GM12878 (cell line): ENCODE results near the gene CLEC4G. TPM values are rescaled to one million over a fixed set of nuclear protein-coding genes. Genes with fewer than 3 reads are reported as not detected.

Experiments used
- ATAC-seq: fragments of 200-7000 bp; cut with Tn5 transposase; 3 replicates; pipeline ENCODE4 v1.9.1; 2020; ENCODE audit warnings: mild to moderate bottlenecking, moderate library complexity
- BruUV-seq: library from RNA; stranded (reverse); fragments of 400-500 nt; replicated peaks from 2 replicates; lab custom pipeline; 2021; lab: Mats Ljungman, UMichigan
- CTCF ChIA-PET: fragments of 300-600 bp; sonication (Branson Sonifier 250); formaldehyde crosslinking; extraction: SDS; loops from one replicate; lab custom pipeline; 2021; ENCODE audit warnings: inconsistent platforms; lab: Yijun Ruan, JAX
- POLR2A ChIA-PET: fragments of 350-600 bp; formaldehyde crosslinking; extraction: SDS; loops from one replicate; lab custom pipeline; 2021; ENCODE audit warnings: inconsistent platforms; lab: Charles Lee
- RAD21 ChIA-PET: fragments of 300-600 bp; sonication (Branson Sonifier 250); formaldehyde crosslinking; loops from one replicate; lab custom pipeline; 2023; ENCODE audit warnings: antibody characterized with exemption; ENCODE audit not compliant: unreplicated experiment; lab: Charles Lee
- SMC1A ChIA-PET: fragments of 300-600 bp; sonication (Branson Sonifier 250); formaldehyde crosslinking; loops from one replicate; lab custom pipeline; 2023; ENCODE audit not compliant: unreplicated experiment, uncharacterized antibody; lab: Charles Lee
- DNase-seq: peaks from one replicate; pipeline ENCODE4 v3.0.0-alpha.2; 2011; ENCODE audit warnings: low read depth, low spot score
- FAIRE-seq: peaks from 3 replicates; lab custom pipeline; 2011; peaks lifted over from hg19 to GRCh38; lab: Jason Lieb, UNC
- H2AFZ ChIP-seq: 2 replicates; pipeline ENCODE4 v1.6.0; 2011; ENCODE audit warnings: low read depth, low read length, control low read depth; ENCODE audit not compliant: control insufficient read depth
- H3K27ac ChIP-seq: 2 replicates; pipeline ENCODE4 v1.5.1; 2011; ENCODE audit warnings: control low read depth; ENCODE audit not compliant: control insufficient read depth, insufficient read depth
- H3K27me3 ChIP-seq, 2 experiments: replicated peaks in 1 of 2; 2 replicates each; pipeline versions ENCODE4 v1.6.0 to v1.6.1; 2011; ENCODE audit warnings: low read length in 1 of 2; ENCODE audit not compliant: control insufficient read depth in 2 of 2, insufficient read depth in 2 of 2
- H3K36me3 ChIP-seq, 2 experiments: 2 replicates each; pipeline ENCODE4 v1.5.1; 2011; ENCODE audit warnings: low read length in 1 of 2; ENCODE audit not compliant: control insufficient read depth in 2 of 2, insufficient read depth in 2 of 2
- H3K4me1 ChIP-seq: 2 replicates; pipeline ENCODE4 v1.6.1; 2011; ENCODE audit warnings: mild to moderate bottlenecking, low read length, moderate library complexity, mixed read lengths; ENCODE audit not compliant: control insufficient read depth, insufficient read depth
- H3K4me2 ChIP-seq: 2 replicates; pipeline ENCODE4 v1.6.0; 2011; ENCODE audit warnings: control low read depth; ENCODE audit not compliant: control insufficient read depth, insufficient read depth
- H3K4me3 ChIP-seq: fragments of 200-600 bp; sonication (generic); 2 replicates; pipeline ENCODE4 v1.5.1; 2016
- H3K79me2 ChIP-seq: 2 replicates; pipeline ENCODE4 v1.6.0; 2011; ENCODE audit warnings: low read length; ENCODE audit not compliant: control insufficient read depth, insufficient read depth
- H3K9ac ChIP-seq: 2 replicates; pipeline ENCODE4 v1.8.0; 2011; ENCODE audit warnings: low read length, control low read depth, mixed read lengths; ENCODE audit not compliant: control insufficient read depth, insufficient read depth
- H3K9me3 ChIP-seq: replicated peaks from 3 replicates; pipeline ENCODE4 v1.5.1; 2011; ENCODE audit warnings: mild to moderate bottlenecking, low read length; ENCODE audit not compliant: control insufficient read depth, insufficient read depth
- H4K20me1 ChIP-seq: 2 replicates; pipeline ENCODE4 v1.6.0; 2011; ENCODE audit not compliant: control insufficient read depth, insufficient read depth
- CBX5 ChIP-seq: sonication (generic); IDR thresholded peaks from 2 replicates; pipeline ENCODE4 v1.6.1; 2016; ENCODE audit warnings: low read depth, moderate library complexity, mild to moderate bottlenecking, inconsistent platforms
- EZH2 ChIP-seq: IDR thresholded peaks from 2 replicates; pipeline ENCODE4 v1.6.1; 2012; ENCODE audit warnings: low read depth, mild to moderate bottlenecking, control low read depth, inconsistent platforms, low read length, borderline replicate concordance; ENCODE audit not compliant: control insufficient read depth
- GATAD2B ChIP-seq: fragments of 450-650 bp; conservative IDR thresholded peaks from 2 replicates; pipeline ENCODE4 v1.6.1; 2017; ENCODE audit warnings: low read depth, mild to moderate bottlenecking, moderate library complexity
- LARP7 ChIP-seq: fragments of 450-650 bp; IDR thresholded peaks from 2 replicates; pipeline ENCODE4 v1.6.1; 2017; ENCODE audit warnings: mild to moderate bottlenecking
- MEF2B ChIP-seq: fragments of 450-650 bp; IDR thresholded peaks from 2 replicates; pipeline ENCODE4 v1.6.1; 2018; ENCODE audit warnings: mild to moderate bottlenecking, moderate library complexity; ENCODE audit not compliant: partially characterized antibody, poor library complexity, severe bottlenecking
- MTA2 ChIP-seq: fragments of 450-650 bp; IDR thresholded peaks from 2 replicates; pipeline ENCODE4 v1.6.1; 2016; ENCODE audit warnings: low read depth, mild to moderate bottlenecking, moderate library complexity
- MXI1 ChIP-seq: fragments of 150-350 bp; IDR thresholded peaks from 2 replicates; pipeline ENCODE4 v1.6.1; 2011; ENCODE audit warnings: low read depth, mild to moderate bottlenecking, inconsistent platforms, low read length, improper control_type of control experiment
- NFYB ChIP-seq: IDR thresholded peaks from 2 replicates; pipeline ENCODE4 v1.6.1; 2011; ENCODE audit warnings: low read depth, mild to moderate bottlenecking, low read length, improper control_type of control experiment, moderate library complexity; ENCODE audit not compliant: insufficient read depth
- POLR2AphosphoS2 ChIP-seq: IDR thresholded peaks from 2 replicates; pipeline ENCODE4 v1.6.1; 2011; ENCODE audit warnings: low read depth, mild to moderate bottlenecking, low read length, improper control_type of control experiment, moderate library complexity
- RELA ChIP-seq: fragments of 450-650 bp; IDR thresholded peaks from 2 replicates; pipeline ENCODE4 v1.8.0; 2014; ENCODE audit warnings: borderline replicate concordance; ENCODE audit not compliant: partially characterized antibody
- RUNX3 ChIP-seq: IDR thresholded peaks from 2 replicates; pipeline ENCODE4 v1.6.1; 2012; ENCODE audit warnings: low read length, inconsistent platforms
- SIX5 ChIP-seq: IDR thresholded peaks from 2 replicates; pipeline ENCODE4 v1.6.1; 2011; ENCODE audit warnings: mild to moderate bottlenecking, low read depth, low read length, moderate library complexity; ENCODE audit not compliant: severe bottlenecking
- TCF12 ChIP-seq: IDR thresholded peaks from 2 replicates; pipeline ENCODE4 v1.6.1; 2011; ENCODE audit warnings: low read depth, mild to moderate bottlenecking, low read length
- YBX1 ChIP-seq: fragments of 450-650 bp; IDR thresholded peaks from 2 replicates; pipeline ENCODE4 v1.6.1; 2016; ENCODE audit warnings: antibody characterized with exemption
- ZBED1 ChIP-seq: IDR thresholded peaks from 2 replicates; pipeline ENCODE4 v1.6.1; 2016; ENCODE audit warnings: borderline replicate concordance
- ZNF24 ChIP-seq: fragments of 450-650 bp; IDR thresholded peaks from 2 replicates; pipeline ENCODE4 v1.6.1; 2017; ENCODE audit warnings: antibody characterized with exemption, mild to moderate bottlenecking
- WGBS: methylation state at CpG from one replicate; pipeline ENCODE4 v1.1.6; 2016; ENCODE audit warnings: low lambda C conversion rate; ENCODE audit not compliant: insufficient replicate concordance, insufficient coverage; ENCODE audit errors: missing lambda C conversion rate; 5-methylcytosine and 5-hydroxymethylcytosine counted together
- in situ Hi-C: fragments of 300-500 bp; cut with MboI; formaldehyde crosslinking; loops from 9 replicates; pipeline ENCODE4 v1.14.3; 2018; ENCODE audit warnings: mixed read lengths
- intact Hi-C: fragments of 100-400 bp; cut with micrococcal nuclease; formaldehyde crosslinking; loops from one replicate; pipeline ENCODE4 v1.14.2; 2022; ENCODE audit not compliant: unreplicated experiment
- polyA plus RNA-seq, 11 experiments: library from polyadenylated mRNA; depleted of rRNA in 4 of 11; unstranded in 6 of 11; stranded (reverse) in 5 of 11; fragments of >200 nt; fragmentation: Nextera tagmentation in 4 of 11; fragmentation: Illumina TruSeq in 1 of 11; extraction: Ambion mirVana in 4 of 11; extraction: Trizol in 1 of 11; gene quantifications; 1 replicate in 1 of 11; 2 replicates in 10 of 11; pipeline versions ENCODE4 v1.2.1 to v1.2.3, GENCODE V29; 2011 to 2016; ENCODE audit warnings: inconsistent platforms in 2 of 11, missing spikeins in 2 of 11, low read depth in 1 of 11
- total RNA-seq, 4 experiments: library from RNA; depleted of rRNA in 3 of 4; stranded (reverse); fragments of >200 nt in 3 of 4; fragmentation: Illumina TruSeq in 1 of 4; extraction: Trizol in 1 of 4; gene quantifications; 2 replicates each; pipeline versions ENCODE4 v1.2.1 to v1.2.3, GENCODE V29; 2013 to 2021
- TF ChIP-seq, protein P1 (sequence below): fragments of 150-350 bp; IDR thresholded peaks from 2 replicates; pipeline ENCODE4 v1.6.1; 2016; ENCODE audit warnings: low read depth, low read length
- TF ChIP-seq, protein P2 (sequence below): IDR thresholded peaks from 2 replicates; pipeline ENCODE4 v1.6.1; 2012; ENCODE audit warnings: low read length, inconsistent platforms

CLEC4G gene
- total and polyA plus RNA-seq, 10 of the 15 experiments (the other 5 are each of a cell fraction or from before 2014, with no cell fraction given): 0.04 TPM; not detected in 9

DNA sequence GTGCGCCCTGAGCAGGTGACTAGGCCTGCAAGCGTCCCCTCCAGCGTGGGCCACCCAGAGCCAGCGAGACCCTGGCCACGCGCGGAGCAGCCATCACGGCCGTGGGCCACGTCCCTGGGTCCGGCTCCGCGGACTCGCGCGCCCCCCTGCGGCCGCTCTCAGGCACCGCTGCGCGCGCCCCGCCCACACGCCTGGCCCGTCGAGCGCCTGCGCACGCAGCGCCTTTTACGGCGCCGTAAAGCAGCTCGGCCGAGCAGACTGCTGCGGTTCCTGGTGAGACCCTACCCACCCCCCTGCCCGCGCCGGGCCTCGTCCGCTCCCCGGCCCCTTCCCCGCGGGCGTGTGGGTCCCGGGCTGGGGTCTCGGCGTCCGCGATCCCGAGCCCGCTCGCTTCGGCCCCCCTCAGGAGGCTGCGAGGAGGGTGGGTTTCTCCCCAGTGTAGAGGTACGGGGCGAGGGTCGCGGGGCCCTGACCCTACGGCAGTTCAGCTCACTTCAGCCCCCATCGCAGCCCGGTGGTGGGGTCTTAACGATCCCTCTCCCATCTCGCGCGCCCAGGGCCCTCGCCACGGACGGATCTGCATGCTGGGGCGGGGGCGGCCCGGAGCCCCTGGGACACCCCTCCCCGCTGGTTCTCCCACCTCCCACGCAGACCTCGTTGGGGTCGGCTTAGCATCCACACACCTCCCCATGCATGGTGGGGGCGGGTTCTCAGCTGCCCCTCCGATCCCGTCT is 51.1 kb downstream of the CLEC4G start, which contains the start of gene TRAPPC5:
Gene TRAPPC5 (plus strand): TSS at position 228 of the 734 bp plus-strand sequence. CDS start 1,421 bp downstream, outside the sequence.
- ChIA-PET SMC1A (interaction anchor here (0.6 to 2.9 kb wide), 20 partner anchors 15 to 611 kb away, joined by 3 to 26 read pairs (median 3); partner anchors contain the start of genes FCER2 and ZNF557), CTCF (interaction anchor here (0.6 to 2.5 kb wide), 49 partner anchors 12 to 581 kb away, joined by 3 to 40 read pairs (median 4); partner anchors contain the start of genes CD209, FCER2, MAP2K7 and PET100)
- no peak for TF ChIP-seq NFYB
- TF ChIP-seq ZBED1: no peak
- no peak for TF ChIP-seq CBX5
- no peak for TF ChIP-seq POLR2AphosphoS2
- peak; percentile 18; the same call in 1 of the 2 replicates for TF ChIP-seq MXI1
- TF ChIP-seq MEF2B: peak; percentile 45
- 0 out of 2 replicates have a peak, but pooled peaks have one; percentile 32 for TF ChIP-seq TCF12
- peak; percentile 77 for TF ChIP-seq RELA
- TF ChIP-seq, protein P1, sequence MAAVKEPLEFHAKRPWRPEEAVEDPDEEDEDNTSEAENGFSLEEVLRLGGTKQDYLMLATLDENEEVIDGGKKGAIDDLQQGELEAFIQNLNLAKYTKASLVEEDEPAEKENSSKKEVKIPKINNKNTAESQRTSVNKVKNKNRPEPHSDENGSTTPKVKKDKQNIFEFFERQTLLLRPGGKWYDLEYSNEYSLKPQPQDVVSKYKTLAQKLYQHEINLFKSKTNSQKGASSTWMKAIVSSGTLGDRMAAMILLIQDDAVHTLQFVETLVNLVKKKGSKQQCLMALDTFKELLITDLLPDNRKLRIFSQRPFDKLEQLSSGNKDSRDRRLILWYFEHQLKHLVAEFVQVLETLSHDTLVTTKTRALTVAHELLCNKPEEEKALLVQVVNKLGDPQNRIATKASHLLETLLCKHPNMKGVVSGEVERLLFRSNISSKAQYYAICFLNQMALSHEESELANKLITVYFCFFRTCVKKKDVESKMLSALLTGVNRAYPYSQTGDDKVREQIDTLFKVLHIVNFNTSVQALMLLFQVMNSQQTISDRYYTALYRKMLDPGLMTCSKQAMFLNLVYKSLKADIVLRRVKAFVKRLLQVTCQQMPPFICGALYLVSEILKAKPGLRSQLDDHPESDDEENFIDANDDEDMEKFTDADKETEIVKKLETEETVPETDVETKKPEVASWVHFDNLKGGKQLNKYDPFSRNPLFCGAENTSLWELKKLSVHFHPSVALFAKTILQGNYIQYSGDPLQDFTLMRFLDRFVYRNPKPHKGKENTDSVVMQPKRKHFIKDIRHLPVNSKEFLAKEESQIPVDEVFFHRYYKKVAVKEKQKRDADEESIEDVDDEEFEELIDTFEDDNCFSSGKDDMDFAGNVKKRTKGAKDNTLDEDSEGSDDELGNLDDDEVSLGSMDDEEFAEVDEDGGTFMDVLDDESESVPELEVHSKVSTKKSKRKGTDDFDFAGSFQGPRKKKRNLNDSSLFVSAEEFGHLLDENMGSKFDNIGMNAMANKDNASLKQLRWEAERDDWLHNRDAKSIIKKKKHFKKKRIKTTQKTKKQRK: no peak
- TF ChIP-seq RUNX3: peak; percentile 57
- peak; percentile 30 for TF ChIP-seq LARP7
- no peak for TF ChIP-seq MTA2
- peak; percentile 40; the same call in 1 of the 2 replicates for TF ChIP-seq ZNF24
- TF ChIP-seq SIX5: no peak
- TF ChIP-seq YBX1: no peak
- no peak for TF ChIP-seq EZH2
- TF ChIP-seq GATAD2B: peak; percentile 95
- TF ChIP-seq, protein P2, sequence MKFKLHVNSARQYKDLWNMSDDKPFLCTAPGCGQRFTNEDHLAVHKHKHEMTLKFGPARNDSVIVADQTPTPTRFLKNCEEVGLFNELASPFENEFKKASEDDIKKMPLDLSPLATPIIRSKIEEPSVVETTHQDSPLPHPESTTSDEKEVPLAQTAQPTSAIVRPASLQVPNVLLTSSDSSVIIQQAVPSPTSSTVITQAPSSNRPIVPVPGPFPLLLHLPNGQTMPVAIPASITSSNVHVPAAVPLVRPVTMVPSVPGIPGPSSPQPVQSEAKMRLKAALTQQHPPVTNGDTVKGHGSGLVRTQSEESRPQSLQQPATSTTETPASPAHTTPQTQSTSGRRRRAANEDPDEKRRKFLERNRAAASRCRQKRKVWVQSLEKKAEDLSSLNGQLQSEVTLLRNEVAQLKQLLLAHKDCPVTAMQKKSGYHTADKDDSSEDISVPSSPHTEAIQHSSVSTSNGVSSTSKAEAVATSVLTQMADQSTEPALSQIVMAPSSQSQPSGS: no peak

More for the DNA sequence above, 51.1 kb downstream of the CLEC4G start, which contains the start of gene TRAPPC5:
- H2AFZ ChIP-seq: peak within 1 kb of the TSS; percentile 91
- ChIA-PET POLR2A (interaction anchor here (0.7 to 1.9 kb wide), 6 partner anchors 15 to 293 kb away, joined by 3 to 10 read pairs (median 6); no protein-coding TSS in a partner anchor), RAD21 (interaction anchor here (0.6 to 1.7 kb wide), 23 partner anchors 16 to 581 kb away, joined by 3 to 23 read pairs (median 4); partner anchors contain the start of genes FCER2 and SNAPC2)
- H3K79me2 ChIP-seq: peaks cover 23% of the 10 kb centered on the region
- intact Hi-C loops (loop anchor here (10.0 kb wide), 1 partner anchor 224 kb away; the partner anchor contains the start of gene MAP2K7), in situ Hi-C loops (loop anchor here (5.0 kb wide), 1 partner anchor 113 kb away; no protein-coding TSS in a partner anchor)
- peak within 1 kb of the TSS; percentile 97 for H3K9ac ChIP-seq
- under 1% methylated on average over 64 of the region's 79 CpGs for WGBS
- H4K20me1 ChIP-seq: no peaks in the 10 kb centered on the region
- DNase-seq: no peak
- H3K4me3 ChIP-seq: peak within 1 kb of the TSS; percentile 85
- H3K9me3 ChIP-seq: no peaks in the 10 kb centered on the region; the same call in 2 of the 3 replicates
- peak within 1 kb of the TSS; percentile 97 for H3K27ac ChIP-seq
- H3K27me3 ChIP-seq: no peaks in the 10 kb centered on the region
- ATAC-seq: peak; percentile 79
- peaks cover 0 to 3% of the 10 kb centered on the region in 2 experiments; a peak in 3 of 4 replicates for H3K36me3 ChIP-seq
- peak; percentile 65 for FAIRE-seq
- no TSS peak for BruUV-seq
- H3K4me1 ChIP-seq: peaks cover 39% of the 10 kb centered on the region
- H3K4me2 ChIP-seq: peak within 1 kb of the TSS; percentile 88
